ENCODE data around the gene PIP5K1B.

Gene PIP5K1B

DNA sequence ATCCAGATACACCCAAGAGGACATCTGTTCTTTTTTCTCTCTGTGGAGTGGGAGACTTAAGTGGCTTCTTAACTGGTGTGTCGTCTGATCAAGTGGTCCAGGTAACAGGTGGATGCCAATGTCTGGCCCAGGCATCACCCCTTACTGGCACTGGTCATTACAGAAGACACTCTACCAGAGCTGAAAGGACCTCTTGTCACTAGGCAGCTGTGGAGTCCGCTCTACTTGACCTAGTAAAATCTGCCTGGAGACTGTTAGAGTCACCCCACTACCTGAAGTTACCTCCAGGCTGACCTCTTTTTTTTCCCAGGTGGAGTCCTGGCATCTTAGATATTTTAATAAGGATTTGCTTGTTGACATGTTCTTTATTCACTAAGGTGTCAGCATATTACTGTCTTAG is 353.1 kb downstream of the PIP5K1B start:
- no peak for DNase-seq (ENCODE audit: low read depth, low spot score)
- H3K36me3 ChIP-seq (ENCODE audit: insufficient read depth, insufficient read length, low read length) = peaks cover 39% of the 10 kb centered on the region
- TF ChIP-seq SUZ12 (IDR thresholded peaks at IDR 0.05; ENCODE audit: extremely low read depth, insufficient read depth, insufficient read length) (no peak), ZNF274 (IDR thresholded peaks at IDR 0.05; ENCODE audit: low read depth, low read length) (no peak), YY1 (IDR thresholded peaks at IDR 0.05; ENCODE audit: insufficient read depth, insufficient read length) (no peak)
- no peaks in the 10 kb centered on the region for H3K27me3 ChIP-seq (ENCODE audit: insufficient read depth, insufficient read length)
- no peak overlapping the region for H3K9ac ChIP-seq (ENCODE audit: insufficient read length, low read depth)
- peaks cover 2% of the 10 kb centered on the region for H3K4me1 ChIP-seq (ENCODE audit: insufficient read depth, insufficient read length)
- H3K9me3 ChIP-seq (ENCODE audit: insufficient read depth, low read length) = no peaks in the 10 kb centered on the region
- no peak overlapping the region for H3K4me3 ChIP-seq (ENCODE audit: insufficient read length, low read depth)

All from NT2/D1 (cell line).